RWPE1 (cell line): ENCODE results near the gene CD109.

Source experiments
- CTCF ChIA-PET: fragments of 350-600 bp; sonication (Branson Sonifier 250); formaldehyde crosslinking; extraction: SDS; loops from one replicate; lab custom pipeline; 2021; lab: Yijun Ruan, JAX
- POLR2A ChIA-PET: fragments of 400-600 bp; formaldehyde crosslinking; extraction: SDS; loops from one replicate; lab custom pipeline; 2020; ENCODE audit warnings: antibody characterized with exemption; ENCODE audit not compliant: low non-redundant PET; lab: Yijun Ruan, JAX
- DNase-seq: peaks from one replicate; pipeline ENCODE4 v3.0.0; 2012; ENCODE audit warnings: low spot score
- H3K27ac ChIP-seq: fragments of 450-650 bp; 2 replicates; pipeline ENCODE4 v1.5.1; 2017
- TF ChIP-seq, protein P1 (sequence below): fragments of 450-650 bp; conservative IDR thresholded peaks from 2 replicates; pipeline ENCODE4 v1.5.1; 2017; ENCODE audit warnings: low read depth, mild to moderate bottlenecking

CD109 gene

DNA sequence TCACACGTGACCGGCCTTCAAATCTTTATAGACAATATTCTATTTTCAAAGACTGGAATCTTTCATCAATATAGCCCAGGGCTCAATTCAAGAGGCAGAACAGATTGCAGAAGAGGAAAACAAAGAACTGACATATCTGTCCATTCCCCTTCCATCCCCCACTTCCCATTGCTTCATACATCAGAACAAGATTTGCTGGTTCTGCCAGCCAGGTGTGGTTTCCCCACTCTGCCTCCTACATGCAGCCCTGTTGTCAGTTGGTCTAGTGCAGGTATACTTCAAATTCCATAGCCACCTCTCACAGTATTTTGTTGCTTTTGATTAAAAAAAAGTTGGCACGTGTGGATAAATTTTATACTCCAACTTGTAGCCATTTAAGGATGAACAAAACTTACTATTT, 174.9 kb downstream of the CD109 start:
- TF ChIP-seq, protein P1, sequence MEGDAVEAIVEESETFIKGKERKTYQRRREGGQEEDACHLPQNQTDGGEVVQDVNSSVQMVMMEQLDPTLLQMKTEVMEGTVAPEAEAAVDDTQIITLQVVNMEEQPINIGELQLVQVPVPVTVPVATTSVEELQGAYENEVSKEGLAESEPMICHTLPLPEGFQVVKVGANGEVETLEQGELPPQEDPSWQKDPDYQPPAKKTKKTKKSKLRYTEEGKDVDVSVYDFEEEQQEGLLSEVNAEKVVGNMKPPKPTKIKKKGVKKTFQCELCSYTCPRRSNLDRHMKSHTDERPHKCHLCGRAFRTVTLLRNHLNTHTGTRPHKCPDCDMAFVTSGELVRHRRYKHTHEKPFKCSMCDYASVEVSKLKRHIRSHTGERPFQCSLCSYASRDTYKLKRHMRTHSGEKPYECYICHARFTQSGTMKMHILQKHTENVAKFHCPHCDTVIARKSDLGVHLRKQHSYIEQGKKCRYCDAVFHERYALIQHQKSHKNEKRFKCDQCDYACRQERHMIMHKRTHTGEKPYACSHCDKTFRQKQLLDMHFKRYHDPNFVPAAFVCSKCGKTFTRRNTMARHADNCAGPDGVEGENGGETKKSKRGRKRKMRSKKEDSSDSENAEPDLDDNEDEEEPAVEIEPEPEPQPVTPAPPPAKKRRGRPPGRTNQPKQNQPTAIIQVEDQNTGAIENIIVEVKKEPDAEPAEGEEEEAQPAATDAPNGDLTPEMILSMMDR, result no peak
- no peak overlapping the region for H3K27ac ChIP-seq
- ChIA-PET CTCF (interaction anchor here (0.6 kb wide), 1 partner anchor 99 kb away, joined by 8 read pairs; no protein-coding TSS in a partner anchor), POLR2A (no interaction called here)
- peak; percentile 51 for DNase-seq

GRCh38 chr6:73873081-73873480, 177.1 kb downstream of the CD109 start:
- H3K27ac ChIP-seq, result no peak overlapping the region
- TF ChIP-seq, protein P1, result no peak
- no peak for DNase-seq
- ChIA-PET POLR2A (no interaction called here), CTCF (no interaction called here)
